MCF 10A (cell line): ENCODE data around the gene SND1. TPM values are rescaled to one million over a fixed set of nuclear protein-coding genes. Genes with fewer than 3 reads are reported as not detected.
"Not testable (repeated sequence)": the region's sequence is repeated elsewhere in the genome, so short reads cannot be mapped to it uniquely, and the experiment has no call there.

ENCODE experiments used
- BruUV-seq: library from RNA; stranded (reverse); fragments of 400-500 nt; replicated peaks from 2 replicates; lab custom pipeline; 2021; lab: Mats Ljungman, UMichigan
- CTCF ChIA-PET: fragments of 300-600 bp; sonication (Branson Sonifier 250); formaldehyde crosslinking; extraction: SDS; loops from one replicate; lab custom pipeline; 2021; ENCODE audit warnings: antibody characterized with exemption, inconsistent platforms; lab: Yijun Ruan, JAX
- POLR2A ChIA-PET: fragments of 300-600, 350-650 bp; sonication (Branson Sonifier 250); formaldehyde crosslinking; extraction: SDS; loops from one replicate; lab custom pipeline; 2020; ENCODE audit warnings: antibody characterized with exemption, inconsistent platforms; lab: Yijun Ruan, JAX
- DNase-seq: peaks from one replicate; pipeline ENCODE4 v3.0.0-alpha.2; 2018; ENCODE audit not compliant: unreplicated experiment
- H3K27ac Mint-ChIP-seq: one replicate; pipeline ENCODE4 v1.8.0; 2022; ENCODE audit warnings: mild to moderate bottlenecking, low read depth, mixed read lengths; ENCODE audit not compliant: unreplicated experiment
- H3K27me3 Mint-ChIP-seq: one replicate; pipeline ENCODE4 v1.8.0; 2022; ENCODE audit warnings: mixed read lengths; ENCODE audit not compliant: insufficient read depth, unreplicated experiment
- H3K36me3 Mint-ChIP-seq: one replicate; pipeline ENCODE4 v1.8.0; 2022; ENCODE audit warnings: mild to moderate bottlenecking, moderate library complexity, mixed read lengths; ENCODE audit not compliant: insufficient read depth, unreplicated experiment
- H3K4me1 Mint-ChIP-seq: one replicate; pipeline ENCODE4 v1.8.0; 2022; ENCODE audit warnings: mixed read lengths; ENCODE audit not compliant: insufficient read depth, unreplicated experiment
- H3K4me3 Mint-ChIP-seq: one replicate; pipeline ENCODE4 v1.8.0; 2022; ENCODE audit warnings: mild to moderate bottlenecking, moderate library complexity, mixed read lengths; ENCODE audit not compliant: unreplicated experiment
- H3K9me3 Mint-ChIP-seq: one replicate; pipeline ENCODE4 v1.8.0; 2022; ENCODE audit warnings: mixed read lengths; ENCODE audit not compliant: unreplicated experiment
- intact Hi-C: fragments of 100-400 bp; cut with micrococcal nuclease; formaldehyde crosslinking; loops from 2 replicates; pipeline ENCODE4 v1.14.1; 2022
- total RNA-seq: library from RNA; stranded (reverse); gene quantifications from 2 replicates; pipeline ENCODE4 v1.2.3, GENCODE V29; 2022
- TF ChIP-seq, protein P1 (sequence below): fragments of 200-600 bp; IDR thresholded peaks from one replicate; pipeline ENCODE4 v1.8.0; 2022; ENCODE audit warnings: antibody characterized with exemption, mild to moderate bottlenecking; ENCODE audit not compliant: unreplicated experiment

SND1 gene
- total RNA-seq, 1 experiment from 2014 or later = 297 TPM

DNA sequence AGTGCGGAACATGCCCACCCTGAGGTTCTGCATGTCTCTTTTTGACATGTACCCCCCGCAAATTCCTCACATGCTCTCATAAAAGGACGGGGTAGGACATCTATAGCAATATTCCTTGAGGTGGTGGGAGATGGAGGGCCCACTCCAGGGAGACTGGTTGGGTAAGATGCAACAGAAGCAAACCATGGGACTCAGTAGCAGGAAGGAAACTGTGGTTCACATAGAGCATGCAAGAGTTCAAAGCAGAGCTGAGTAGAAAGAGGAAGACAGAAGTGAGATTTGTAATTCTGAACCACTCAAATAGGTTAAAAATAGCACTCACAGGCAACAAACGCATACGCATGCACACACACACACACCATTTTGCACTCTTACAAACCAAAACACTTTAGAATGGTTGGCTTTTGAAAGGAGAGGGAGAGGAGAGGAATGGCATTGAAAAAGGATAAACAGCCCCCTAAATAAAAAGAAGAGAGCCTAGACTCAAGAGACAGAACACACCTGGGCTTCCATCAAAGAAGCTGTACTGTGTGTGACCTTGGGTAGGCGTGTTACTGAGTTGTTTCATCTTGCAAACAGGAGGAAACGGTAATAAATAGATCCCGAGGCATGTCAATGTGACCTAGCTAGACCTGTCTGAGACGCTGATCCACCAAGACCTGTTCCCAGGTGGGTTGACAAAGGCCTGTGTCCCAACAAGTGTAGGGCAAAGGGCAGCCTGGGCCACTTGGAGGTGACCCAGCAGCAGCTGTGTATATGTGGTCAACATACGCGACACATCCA lies 456.8 kb downstream of the SND1 start:
- no peak for DNase-seq
- peaks cover 6% of the 10 kb centered on the region for H3K36me3 Mint-ChIP-seq
- TF ChIP-seq, protein P1, sequence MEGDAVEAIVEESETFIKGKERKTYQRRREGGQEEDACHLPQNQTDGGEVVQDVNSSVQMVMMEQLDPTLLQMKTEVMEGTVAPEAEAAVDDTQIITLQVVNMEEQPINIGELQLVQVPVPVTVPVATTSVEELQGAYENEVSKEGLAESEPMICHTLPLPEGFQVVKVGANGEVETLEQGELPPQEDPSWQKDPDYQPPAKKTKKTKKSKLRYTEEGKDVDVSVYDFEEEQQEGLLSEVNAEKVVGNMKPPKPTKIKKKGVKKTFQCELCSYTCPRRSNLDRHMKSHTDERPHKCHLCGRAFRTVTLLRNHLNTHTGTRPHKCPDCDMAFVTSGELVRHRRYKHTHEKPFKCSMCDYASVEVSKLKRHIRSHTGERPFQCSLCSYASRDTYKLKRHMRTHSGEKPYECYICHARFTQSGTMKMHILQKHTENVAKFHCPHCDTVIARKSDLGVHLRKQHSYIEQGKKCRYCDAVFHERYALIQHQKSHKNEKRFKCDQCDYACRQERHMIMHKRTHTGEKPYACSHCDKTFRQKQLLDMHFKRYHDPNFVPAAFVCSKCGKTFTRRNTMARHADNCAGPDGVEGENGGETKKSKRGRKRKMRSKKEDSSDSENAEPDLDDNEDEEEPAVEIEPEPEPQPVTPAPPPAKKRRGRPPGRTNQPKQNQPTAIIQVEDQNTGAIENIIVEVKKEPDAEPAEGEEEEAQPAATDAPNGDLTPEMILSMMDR = no peak
- POLR2A ChIA-PET = interaction anchor here (0.8 to 1.0 kb wide), 2 partner anchors 10 to 100 kb away, joined by 4 read pairs; no protein-coding TSS in a partner anchor
- no TSS peak for BruUV-seq
- intact Hi-C loops = no loop called here
- H3K9me3 Mint-ChIP-seq = no peaks in the 10 kb centered on the region
- H3K27ac Mint-ChIP-seq = no peak overlapping the region
- H3K27me3 Mint-ChIP-seq = peaks cover 11% of the 10 kb centered on the region
- H3K4me3 Mint-ChIP-seq = no peak overlapping the region
- no peaks in the 10 kb centered on the region for H3K4me1 Mint-ChIP-seq
- CTCF ChIA-PET = no interaction called here

DNA sequence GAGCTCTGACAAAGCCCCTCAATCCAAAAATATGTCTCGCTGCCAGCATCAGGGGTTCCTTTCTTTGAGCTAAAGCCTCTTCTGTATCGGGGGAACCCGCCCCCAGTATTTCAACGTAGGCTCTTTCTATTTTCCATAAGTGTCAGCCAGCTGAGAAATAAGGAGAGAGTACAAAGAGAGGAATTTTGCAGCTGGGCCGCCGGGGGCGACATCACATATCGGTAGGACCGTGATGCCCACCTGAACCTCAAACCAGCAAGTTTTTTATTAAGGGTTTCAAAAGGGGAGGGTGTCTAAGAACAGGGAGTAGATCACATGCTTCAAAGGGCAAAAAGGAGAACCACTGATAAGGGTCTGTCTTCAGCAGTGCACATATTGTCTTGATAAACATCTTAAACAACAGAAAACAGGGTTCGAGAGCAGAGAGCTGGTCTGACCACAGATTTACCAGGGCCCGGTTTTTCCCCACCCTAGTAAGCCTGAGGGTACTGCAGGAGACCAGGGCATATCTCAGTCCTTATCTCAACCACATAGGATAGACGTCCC lies 457.5 kb downstream of the SND1 start:
- CTCF ChIA-PET, H3K36me3 Mint-ChIP-seq, H3K4me3 Mint-ChIP-seq, H3K4me1 Mint-ChIP-seq, BruUV-seq, H3K27ac Mint-ChIP-seq, H3K27me3 Mint-ChIP-seq, H3K9me3 Mint-ChIP-seq, intact Hi-C loops, DNase-seq: not testable (repeated sequence)
- POLR2A ChIA-PET = interaction anchor here (0.6 to 1.0 kb wide), 3 partner anchors 11 to 100 kb away, joined by 3 to 4 read pairs (median 4); no protein-coding TSS in a partner anchor

DNA sequence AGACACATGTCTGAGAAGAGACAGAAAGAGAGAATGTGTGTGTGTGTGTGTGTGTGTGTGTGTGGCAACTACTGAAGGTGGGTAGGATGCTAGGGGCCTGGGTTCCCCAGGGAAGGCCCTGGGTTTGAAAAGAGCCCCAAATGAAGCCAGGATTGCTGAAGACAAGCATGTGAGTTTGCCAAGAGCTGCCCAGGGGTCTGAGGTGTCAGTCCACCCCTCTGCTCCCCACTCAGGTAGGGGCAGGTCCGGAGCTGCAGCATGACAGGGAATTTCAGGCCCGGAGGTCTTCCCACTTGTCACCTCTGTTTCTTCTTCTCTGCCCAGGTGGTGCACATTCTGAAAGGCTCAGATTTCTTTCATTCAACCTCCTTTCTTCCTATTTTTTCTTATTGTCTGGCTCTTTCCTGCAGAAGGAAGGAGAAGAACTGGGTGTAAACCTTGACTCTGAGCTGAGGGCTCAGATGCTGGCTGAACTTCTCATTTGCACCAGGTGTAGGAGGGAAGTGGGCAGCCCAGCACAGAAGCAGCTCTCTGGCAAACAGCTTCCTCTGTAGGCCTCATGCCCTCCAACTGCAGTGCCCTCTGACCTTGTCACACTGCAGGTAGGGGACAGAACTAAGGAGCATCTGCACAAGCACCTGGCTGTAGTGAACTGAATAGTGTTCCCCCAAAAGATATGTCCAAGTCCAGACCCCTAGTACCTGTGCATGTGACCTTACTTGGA lies 458.8 kb downstream of the SND1 start:
- BruUV-seq = no TSS peak
- ChIA-PET CTCF (no interaction called here), POLR2A (interaction anchor here (0.6 kb wide), 1 partner anchor 848 kb away, joined by 3 read pairs; no protein-coding TSS in a partner anchor)
- TF ChIP-seq, protein P1 = no peak
- Mint-ChIP-seq H3K27ac (no peak overlapping the region), H3K4me3 (no peak overlapping the region), H3K4me1 (peaks cover 6% of the 10 kb centered on the region), H3K9me3 (no peaks in the 10 kb centered on the region), H3K27me3 (no peaks in the 10 kb centered on the region), H3K36me3 (no peaks in the 10 kb centered on the region)
- intact Hi-C loops = no loop called here
- no peak for DNase-seq

DNA sequence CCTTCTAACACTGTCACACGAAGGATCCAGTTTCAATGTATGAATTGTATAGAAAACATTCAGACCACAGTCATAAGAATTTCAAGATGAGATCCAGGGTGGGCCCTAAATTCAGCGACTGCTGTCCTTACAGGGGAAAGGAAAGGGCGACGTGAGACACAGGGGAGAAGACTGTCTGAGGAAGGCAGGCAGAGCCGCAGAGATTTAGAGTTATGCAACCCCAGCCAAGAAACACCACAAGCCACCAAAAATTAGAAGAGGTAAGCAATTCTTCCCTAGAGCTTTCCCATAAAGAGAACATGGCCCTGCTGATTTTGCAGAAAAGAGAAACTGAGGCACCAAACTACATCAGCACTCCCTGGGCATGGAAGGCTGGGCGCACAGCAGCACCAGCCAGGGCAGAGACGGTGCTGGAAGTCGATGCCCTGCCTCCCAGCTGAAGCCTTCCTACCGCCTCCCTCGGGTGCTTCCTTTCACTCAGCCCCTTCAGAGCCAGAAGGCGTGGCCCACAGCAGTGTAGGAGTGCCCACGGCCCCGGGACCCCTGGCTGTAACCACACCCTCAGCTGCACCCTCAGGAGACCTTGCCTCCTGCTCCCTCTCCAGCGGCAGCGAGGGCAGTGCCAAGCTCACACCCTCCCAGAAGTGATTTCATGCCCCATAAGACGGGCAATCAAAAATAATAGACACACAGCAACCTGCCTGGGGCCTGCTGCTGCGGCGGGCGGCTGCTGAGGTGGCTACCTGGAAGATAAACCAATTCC lies 460.2 kb downstream of the SND1 start:
- CTCF ChIA-PET = interaction anchor here (0.7 to 0.9 kb wide), 2 partner anchors 96 to 402 kb away, joined by 3 to 4 read pairs; no protein-coding TSS in a partner anchor
- no peaks in the 10 kb centered on the region for H3K9me3 Mint-ChIP-seq
- no peak overlapping the region for H3K27ac Mint-ChIP-seq
- no peaks in the 10 kb centered on the region for H3K27me3 Mint-ChIP-seq
- no peak for DNase-seq
- no TSS peak for BruUV-seq
- POLR2A ChIA-PET = interaction anchor here (0.6 kb wide), 1 partner anchor 22 kb away, joined by 3 read pairs; no protein-coding TSS in a partner anchor
- peaks cover 11% of the 10 kb centered on the region for H3K4me1 Mint-ChIP-seq
- intact Hi-C loops = no loop called here
- no peaks in the 10 kb centered on the region for H3K36me3 Mint-ChIP-seq
- H3K4me3 Mint-ChIP-seq = no peak overlapping the region
- TF ChIP-seq, protein P1 = no peak
